ENCODE data around the gene GPNMB.

- no peak for TF ChIP-seq CTCF (IDR thresholded peaks at IDR 0.05)
- no peak for TF ChIP-seq POLR2A (IDR thresholded peaks at IDR 0.05)
- no peak for TF ChIP-seq POLR2AphosphoS5 (IDR thresholded peaks at IDR 0.05)
Measured at GRCh38 chr7:23275912-23276311, 29.3 kb downstream of the GPNMB start.

Data from gastroesophageal sphincter (tissue), 3 donors.